Measurements from ENCODE around the gene CLCN7. TPM values are rescaled to one million over a fixed set of nuclear protein-coding genes. Genes with fewer than 3 reads are reported as not detected.

Gene CLCN7
- total RNA-seq, 1 donor from 2014 or later, result 45.3 TPM

DNA sequence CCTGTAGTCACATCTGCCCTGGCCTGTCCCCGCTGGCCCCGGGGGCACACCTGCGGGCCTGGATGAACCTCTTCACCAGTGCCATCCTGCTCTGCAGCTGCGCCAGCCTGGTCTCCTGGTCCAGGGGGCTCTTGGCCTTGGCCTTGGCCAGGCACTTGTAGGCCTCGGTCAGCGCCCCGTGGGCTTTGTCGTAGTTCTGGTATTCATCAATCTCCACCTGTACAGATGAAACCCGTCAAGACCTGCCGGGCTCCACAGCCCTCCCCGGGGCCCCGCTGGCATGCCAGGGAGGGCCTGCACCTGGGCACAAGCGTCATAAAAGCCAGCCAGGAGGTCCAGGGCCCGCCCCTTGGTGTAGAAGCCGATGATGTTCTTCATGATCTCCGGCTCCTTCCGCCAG lies 45.0 kb upstream of the CLCN7 start:
- Histone ChIP-seq H3K4me3 (no peak overlapping the region), H3K27ac (replicated peaks) (no peak overlapping the region), H3K4me1 (no peaks in the 10 kb centered on the region), H3K9me3 (replicated peaks) (peaks cover 4% of the 10 kb centered on the region), H3K27me3 (ENCODE audit: low read depth) (no peaks in the 10 kb centered on the region), H3K36me3 (peaks cover 22% of the 10 kb centered on the region)
- intact Hi-C loops (cut with micrococcal nuclease), result no loop called here
- TF ChIP-seq CTCF (IDR thresholded peaks at IDR 0.05; ENCODE audit: borderline replicate concordance), result no peak
- DNase-seq, result no peak

DNA sequence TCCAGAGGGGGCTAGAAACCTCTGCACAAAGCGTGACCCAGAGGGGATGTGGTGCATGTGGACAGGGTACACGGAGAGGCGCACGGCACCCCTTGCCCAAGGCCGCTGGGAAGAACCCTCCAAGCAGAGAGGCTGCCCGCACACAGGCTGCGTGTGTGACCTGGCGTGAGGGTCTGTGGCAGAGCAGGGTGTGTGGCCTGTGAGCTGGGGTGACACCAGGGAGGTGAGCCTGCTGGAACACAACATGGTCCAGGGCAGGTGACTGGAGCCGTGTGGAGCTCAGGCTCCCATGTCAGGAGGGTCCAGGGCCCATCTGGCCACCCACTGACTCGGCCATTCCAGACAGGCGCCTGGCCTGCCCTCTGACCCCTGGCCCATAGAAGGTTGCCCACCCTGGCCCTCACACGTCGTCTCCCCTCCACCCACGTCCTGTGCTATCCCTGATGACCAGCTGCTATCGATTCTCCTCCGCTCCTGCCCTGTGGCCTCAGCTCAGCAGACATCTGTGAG lies 43.9 kb upstream of the CLCN7 start:
- intact Hi-C loops (cut with micrococcal nuclease), result no loop called here
- TF ChIP-seq CTCF (IDR thresholded peaks at IDR 0.05; ENCODE audit: borderline replicate concordance), result no peak
- no peaks in the 10 kb centered on the region for H3K4me1 ChIP-seq

GRCh38 chr16:1514507-1514906 lies 39.7 kb upstream of the CLCN7 start:
- no peak for TF ChIP-seq CTCF (IDR thresholded peaks at IDR 0.05; ENCODE audit: borderline replicate concordance)
- peaks cover 12% of the 10 kb centered on the region for H3K9me3 ChIP-seq (replicated peaks)
- H3K4me1 ChIP-seq, result peaks cover 31% of the 10 kb centered on the region
- H3K36me3 ChIP-seq, result peaks cover 7% of the 10 kb centered on the region
- intact Hi-C loops (cut with micrococcal nuclease), result no loop called here
- H3K4me3 ChIP-seq, result no peak overlapping the region
- H3K27me3 ChIP-seq (ENCODE audit: low read depth), result no peaks in the 10 kb centered on the region
- H3K27ac ChIP-seq (replicated peaks), result no peak overlapping the region
- no peak for DNase-seq

More for the DNA sequence above, 43.9 kb upstream of the CLCN7 start:
- Histone ChIP-seq H3K4me3 (no peak overlapping the region), H3K36me3 (peaks cover 26% of the 10 kb centered on the region), H3K27me3 (ENCODE audit: low read depth) (no peaks in the 10 kb centered on the region), H3K9me3 (replicated peaks) (peaks cover 12% of the 10 kb centered on the region), H3K27ac (replicated peaks) (no peak overlapping the region)
- no peak for DNase-seq

- no peak for TF ChIP-seq CTCF (IDR thresholded peaks at IDR 0.05; ENCODE audit: borderline replicate concordance)
- no peak for DNase-seq
- H3K4me3 ChIP-seq, result peak overlapping the region; percentile 12
- H3K36me3 ChIP-seq, result peaks cover 5% of the 10 kb centered on the region
- intact Hi-C loops (cut with micrococcal nuclease), result no loop called here
- peaks cover 12% of the 10 kb centered on the region for H3K9me3 ChIP-seq (replicated peaks)
- H3K27ac ChIP-seq (replicated peaks), result peak overlapping the region; percentile 65
- no peaks in the 10 kb centered on the region for H3K27me3 ChIP-seq (ENCODE audit: low read depth)
- H3K4me1 ChIP-seq, result peaks cover 44% of the 10 kb centered on the region
Measured at GRCh38 chr16:1512774-1513173, 37.9 kb upstream of the CLCN7 start.

- TF ChIP-seq CTCF (IDR thresholded peaks at IDR 0.05; ENCODE audit: borderline replicate concordance), result no peak
- Histone ChIP-seq H3K27me3 (ENCODE audit: low read depth) (no peaks in the 10 kb centered on the region), H3K27ac (replicated peaks) (peak overlapping the region; percentile 97), H3K36me3 (peaks cover 10% of the 10 kb centered on the region), H3K9me3 (replicated peaks) (peaks cover 12% of the 10 kb centered on the region), H3K4me3 (peak overlapping the region; percentile 12), H3K4me1 (peaks cover 44% of the 10 kb centered on the region)
- intact Hi-C loops (cut with micrococcal nuclease), result no loop called here
- DNase-seq, result no peak
Measured at GRCh38 chr16:1511662-1512569, 37.1 kb upstream of the CLCN7 start.
